Coronary artery (tissue), 2 donors: ENCODE results near the gene THRA.

Source experiments
- DNase-seq: peaks from one replicate; pipeline ENCODE4 v3.0.0-alpha.2; 2017; ENCODE audit warnings: low spot score
- H3K27ac ChIP-seq, 2 donors: fragments of 200-600 bp; sonication (generic); one replicate each; pipeline ENCODE4 v1.5.1; 2016 to 2019
- H3K4me3 ChIP-seq: fragments of 200-600 bp; sonication (generic); 2 replicates; pipeline ENCODE4 v1.5.1; 2016; ENCODE audit warnings: mild to moderate bottlenecking, moderate library complexity
- TF ChIP-seq, protein P1 (sequence below): fragments of 200-600 bp; sonication (generic); IDR thresholded peaks from one replicate; pipeline ENCODE4 v1.5.1; 2019; ENCODE audit warnings: antibody characterized with exemption

Gene THRA

DNA sequence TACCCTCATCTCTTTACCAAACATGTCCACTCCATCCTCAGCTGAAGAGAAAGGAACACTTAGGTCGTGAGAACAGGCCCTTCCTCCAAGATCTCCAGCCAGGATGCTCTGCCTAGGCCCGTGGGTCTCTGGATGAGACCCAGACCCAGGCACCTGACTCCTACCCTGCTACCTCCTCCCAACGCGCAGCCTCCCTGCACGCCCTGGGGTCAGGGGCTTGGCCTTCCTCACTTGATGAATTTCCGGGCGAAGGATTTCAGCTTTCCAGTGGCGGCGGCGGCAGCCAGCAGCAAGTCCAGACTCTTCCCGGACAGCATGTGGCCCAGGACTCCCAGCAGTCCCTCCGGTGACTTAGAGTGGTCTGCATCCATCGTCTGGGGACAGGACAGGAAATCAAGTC is 34.2 kb upstream of the THRA start:
- no peak overlapping the region for H3K27ac ChIP-seq
- no peak for DNase-seq
- H3K4me3 ChIP-seq, result no peak overlapping the region
- TF ChIP-seq, protein P1, sequence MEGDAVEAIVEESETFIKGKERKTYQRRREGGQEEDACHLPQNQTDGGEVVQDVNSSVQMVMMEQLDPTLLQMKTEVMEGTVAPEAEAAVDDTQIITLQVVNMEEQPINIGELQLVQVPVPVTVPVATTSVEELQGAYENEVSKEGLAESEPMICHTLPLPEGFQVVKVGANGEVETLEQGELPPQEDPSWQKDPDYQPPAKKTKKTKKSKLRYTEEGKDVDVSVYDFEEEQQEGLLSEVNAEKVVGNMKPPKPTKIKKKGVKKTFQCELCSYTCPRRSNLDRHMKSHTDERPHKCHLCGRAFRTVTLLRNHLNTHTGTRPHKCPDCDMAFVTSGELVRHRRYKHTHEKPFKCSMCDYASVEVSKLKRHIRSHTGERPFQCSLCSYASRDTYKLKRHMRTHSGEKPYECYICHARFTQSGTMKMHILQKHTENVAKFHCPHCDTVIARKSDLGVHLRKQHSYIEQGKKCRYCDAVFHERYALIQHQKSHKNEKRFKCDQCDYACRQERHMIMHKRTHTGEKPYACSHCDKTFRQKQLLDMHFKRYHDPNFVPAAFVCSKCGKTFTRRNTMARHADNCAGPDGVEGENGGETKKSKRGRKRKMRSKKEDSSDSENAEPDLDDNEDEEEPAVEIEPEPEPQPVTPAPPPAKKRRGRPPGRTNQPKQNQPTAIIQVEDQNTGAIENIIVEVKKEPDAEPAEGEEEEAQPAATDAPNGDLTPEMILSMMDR, result no peak

DNA sequence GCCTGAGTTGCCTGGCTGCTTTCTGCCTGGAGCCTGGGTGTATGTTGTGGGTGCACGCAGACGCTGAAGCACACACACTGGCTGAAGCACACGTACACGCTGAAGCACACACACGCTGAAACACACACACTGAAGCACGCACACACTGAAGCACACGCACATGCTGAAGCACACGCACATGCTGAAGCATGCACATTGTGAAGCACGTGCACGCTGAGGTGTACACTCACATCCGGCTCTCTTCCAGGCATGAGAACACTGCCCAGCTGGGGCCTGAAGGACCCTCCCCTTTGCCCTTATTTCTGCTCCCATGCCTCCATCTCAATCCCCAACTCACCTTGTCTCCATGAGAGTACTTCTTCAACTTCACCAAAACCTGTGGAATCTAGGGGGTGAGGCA is 31.1 kb upstream of the THRA start:
- TF ChIP-seq, protein P1, result no peak
- Histone ChIP-seq H3K4me3 (no peak overlapping the region), H3K27ac (no peak overlapping the region)
- no peak for DNase-seq

DNA sequence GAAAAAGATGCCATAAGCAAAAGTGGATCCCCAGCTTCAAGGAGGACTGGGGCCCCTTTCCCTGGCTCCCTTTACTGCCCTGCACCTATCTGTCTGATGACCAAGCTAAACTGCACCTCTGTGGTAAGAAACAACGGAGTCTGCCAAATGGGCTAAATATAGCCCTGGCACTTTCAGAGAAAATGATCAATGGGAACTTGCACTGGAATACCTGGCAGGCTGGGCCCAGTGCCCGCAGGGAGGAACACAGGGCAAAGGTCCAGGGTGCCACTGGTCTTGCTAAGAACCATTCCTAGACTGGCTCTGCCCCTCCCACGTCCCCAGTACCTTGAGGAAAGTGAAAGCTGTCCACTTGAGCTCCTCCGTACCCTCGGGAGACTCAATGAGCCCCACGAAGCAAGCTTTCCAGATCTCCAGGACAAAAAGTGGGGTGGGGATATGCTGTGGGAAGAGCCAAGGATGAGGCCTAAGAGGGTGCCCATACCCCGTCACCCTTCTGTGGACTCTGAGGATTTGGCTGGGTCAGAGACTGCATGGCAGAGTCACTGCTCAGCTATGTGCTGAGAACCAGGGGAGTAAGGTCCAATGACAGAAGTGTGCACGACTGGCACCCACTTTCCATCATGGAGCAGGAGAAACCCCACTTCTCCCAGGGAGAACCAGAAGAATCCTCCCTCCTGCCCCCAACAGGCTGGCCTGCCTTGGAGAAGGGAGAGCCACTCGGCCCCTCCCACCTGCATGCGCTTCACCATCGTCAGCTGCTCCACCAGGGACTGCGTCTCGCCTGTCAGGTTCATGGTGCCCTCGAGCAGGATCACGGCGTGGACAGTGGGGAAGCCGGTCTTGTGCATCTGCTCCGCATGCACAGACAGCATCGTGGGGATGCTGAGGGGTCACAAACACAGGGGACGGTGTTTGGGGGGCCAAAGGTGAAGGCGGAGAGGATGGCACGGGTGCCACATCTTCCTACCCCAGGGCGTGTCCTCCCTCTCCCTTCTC is 30.1 kb upstream of the THRA start:
- TF ChIP-seq, protein P1, result no peak
- Histone ChIP-seq H3K4me3 (no peak overlapping the region), H3K27ac (no peak overlapping the region)
- DNase-seq, result no peak

GRCh38 chr17:40033339-40033738 is 29.4 kb upstream of the THRA start:
- Histone ChIP-seq H3K4me3 (no peak overlapping the region), H3K27ac (no peak overlapping the region)
- TF ChIP-seq, protein P1, result no peak
- no peak for DNase-seq

DNA sequence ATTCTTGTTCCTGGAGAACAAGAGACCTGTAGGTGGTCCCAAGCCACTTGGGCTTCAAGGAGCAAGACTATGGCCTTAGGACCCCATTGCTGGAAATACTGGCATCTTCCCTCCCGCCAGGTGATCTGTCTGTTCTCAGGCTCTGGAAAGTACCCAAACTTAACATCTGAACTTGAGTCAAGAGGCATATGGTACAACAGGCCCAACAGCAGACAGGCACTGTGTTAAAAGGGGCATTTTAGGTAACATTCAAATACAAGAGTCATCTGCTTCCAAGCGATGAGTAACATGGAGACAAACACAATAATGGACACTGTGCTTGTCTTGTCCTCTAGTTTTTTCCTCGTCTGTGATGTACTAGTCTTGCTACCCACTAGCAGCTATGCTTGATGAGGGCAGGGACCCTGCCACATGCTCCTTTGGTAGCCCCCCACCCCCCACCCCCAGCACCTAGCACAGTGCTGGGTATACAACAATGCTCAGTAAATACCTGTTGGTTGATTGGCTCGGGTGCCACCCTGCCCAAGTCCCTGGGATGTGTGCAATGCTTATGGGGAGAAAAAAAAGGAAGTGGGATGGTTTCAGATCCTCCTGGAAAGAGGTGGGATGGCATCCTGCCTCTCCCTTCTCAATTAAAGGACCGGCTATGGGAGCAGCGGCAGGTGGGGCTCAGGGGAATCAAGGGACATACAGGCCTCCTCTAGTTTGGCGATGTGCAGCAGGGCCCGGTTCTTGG is 28.2 kb upstream of the THRA start:
- DNase-seq, result no peak
- TF ChIP-seq, protein P1, result no peak
- no peak overlapping the region for H3K4me3 ChIP-seq
- no peak overlapping the region for H3K27ac ChIP-seq

- H3K27ac ChIP-seq, result no peak overlapping the region
- no peak overlapping the region for H3K4me3 ChIP-seq
- TF ChIP-seq, protein P1, result no peak
- DNase-seq, result no peak
Measured at GRCh38 chr17:40035162-40035559, 27.6 kb upstream of the THRA start.
